ENCODE measurements around the gene PLEKHA6.

PLEKHA6 gene

DNA sequence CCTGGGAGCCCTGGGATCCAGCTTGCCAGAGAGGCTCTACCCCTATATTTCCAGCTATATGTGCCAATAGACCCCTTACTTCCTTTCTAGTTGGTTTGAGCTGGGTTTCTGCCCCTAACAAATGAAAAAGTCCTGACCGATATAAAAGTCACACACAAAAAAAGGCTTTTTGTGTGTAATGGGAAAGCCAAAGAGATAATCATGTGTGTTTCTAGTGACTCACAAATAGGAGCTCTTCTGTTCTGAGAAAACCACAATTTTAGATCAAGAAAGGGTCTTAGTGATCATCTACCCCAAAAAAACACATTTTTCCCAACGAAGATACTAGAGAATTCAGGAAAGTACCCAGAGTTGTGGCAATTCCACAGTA, 23.0 kb upstream of the PLEKHA6 start:
- no peak for DNase-seq

DNA sequence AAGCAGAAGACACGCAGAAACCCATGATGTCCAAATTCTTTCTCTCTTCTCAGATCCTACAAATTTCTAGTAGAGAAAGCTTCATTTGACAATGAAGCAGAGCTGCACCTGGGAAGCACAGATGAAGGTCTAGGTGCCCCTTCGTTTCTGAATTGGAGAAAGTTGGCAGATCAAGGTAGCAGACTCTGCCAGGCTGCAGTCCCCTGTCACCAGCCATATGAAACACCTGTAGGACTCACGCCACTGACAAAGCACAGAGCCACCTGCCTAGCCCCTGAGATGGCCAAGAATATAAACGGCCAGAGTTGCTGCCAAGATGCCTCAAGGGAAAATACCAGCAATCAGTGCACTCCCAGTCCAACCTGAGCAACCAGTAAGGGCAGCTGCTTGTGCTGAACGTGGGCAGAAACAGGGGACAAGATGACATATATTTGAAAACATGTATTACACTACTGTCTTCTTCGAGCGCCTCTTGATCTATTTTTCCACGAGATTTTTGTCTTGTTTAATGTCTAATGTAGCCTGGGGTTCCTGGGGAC, 20.6 kb upstream of the PLEKHA6 start:
- DNase-seq = no peak

GRCh38 chr1:204377800-204378668, 18.3 kb upstream of the PLEKHA6 start:
- peak; percentile 56 to 57 for DNase-seq

DNA sequence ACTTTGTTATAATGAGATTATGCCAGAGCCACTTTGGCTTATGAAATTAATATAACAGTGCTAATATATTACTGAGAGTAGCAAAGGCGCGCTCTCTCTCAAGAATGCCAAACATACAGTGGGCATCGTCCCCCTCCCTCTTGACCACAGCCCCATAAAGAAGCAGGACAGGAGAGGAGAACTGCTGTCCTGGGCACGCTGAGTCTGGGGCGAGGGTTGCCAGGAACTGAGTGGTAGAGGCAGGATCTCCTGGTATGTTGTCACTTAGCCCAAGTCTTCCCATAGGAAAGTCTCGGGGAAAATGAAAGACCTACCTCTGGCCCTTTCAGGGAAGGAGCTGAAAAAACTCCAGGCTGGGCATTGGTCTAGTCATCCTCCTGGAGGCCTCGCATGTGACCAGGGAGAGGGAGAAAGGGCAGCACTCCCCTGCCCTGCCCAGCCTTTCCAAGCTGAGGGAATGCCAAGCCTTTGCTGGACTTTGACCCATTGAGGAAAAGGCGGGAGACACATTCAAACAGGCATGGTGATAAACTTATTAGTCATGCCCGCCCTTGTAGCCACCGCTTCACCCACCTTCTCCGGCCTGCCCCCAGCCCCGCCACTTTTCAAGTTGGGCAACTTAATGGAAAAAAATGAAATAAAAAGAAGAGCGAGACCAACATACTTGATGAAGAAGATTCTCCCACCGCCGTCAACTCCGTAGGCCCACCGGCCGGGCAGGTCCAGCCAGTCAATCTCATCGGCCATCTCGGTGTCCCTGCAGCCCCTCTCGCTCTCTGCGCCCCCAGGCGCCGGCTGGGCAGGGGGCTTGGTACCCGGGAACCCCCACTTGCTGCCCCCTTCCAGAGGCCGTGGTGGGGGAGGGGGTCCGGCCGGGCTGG, 17.4 kb upstream of the PLEKHA6 start:
- DNase-seq = no peak

DNA sequence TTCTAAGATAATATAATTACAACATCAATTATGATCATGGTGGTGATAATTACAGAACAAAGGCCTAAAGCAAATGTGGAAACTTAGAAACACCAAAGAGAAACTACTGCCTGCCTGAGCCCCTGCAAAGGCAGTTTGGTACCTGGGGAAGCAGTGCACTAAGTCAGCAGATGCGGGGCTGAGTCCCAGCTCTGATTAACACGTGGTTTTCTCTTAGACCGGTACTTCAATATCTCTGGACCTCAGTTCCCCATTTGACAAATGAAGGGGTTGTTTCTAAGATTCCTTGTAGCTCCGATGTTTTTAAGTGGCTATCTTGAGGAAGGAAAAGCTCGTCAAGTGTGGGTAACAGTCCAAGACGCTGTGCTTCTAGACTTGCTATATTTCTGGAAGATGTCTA, 16.7 kb upstream of the PLEKHA6 start:
- no peak for DNase-seq

DNA sequence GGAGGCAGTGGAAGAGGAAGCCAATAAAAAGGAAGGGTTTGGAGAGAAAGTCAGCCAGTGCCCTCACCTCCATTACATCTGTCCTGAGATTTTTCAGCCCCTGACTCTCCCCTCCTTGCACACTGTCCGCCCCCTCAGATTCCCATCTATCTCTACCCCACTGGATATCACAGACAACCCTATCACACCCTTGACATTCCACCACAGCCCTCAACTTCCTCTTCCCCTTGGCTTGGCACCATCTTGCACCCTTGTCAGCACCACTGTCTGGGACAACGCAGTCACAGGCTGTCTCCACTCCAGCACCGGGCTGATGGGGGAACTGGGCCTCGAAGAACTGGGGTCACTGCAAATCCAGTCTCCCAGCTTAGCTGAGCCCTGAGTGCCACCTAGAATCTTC, 14.2 kb upstream of the PLEKHA6 start:
- DNase-seq = no peak

DNA sequence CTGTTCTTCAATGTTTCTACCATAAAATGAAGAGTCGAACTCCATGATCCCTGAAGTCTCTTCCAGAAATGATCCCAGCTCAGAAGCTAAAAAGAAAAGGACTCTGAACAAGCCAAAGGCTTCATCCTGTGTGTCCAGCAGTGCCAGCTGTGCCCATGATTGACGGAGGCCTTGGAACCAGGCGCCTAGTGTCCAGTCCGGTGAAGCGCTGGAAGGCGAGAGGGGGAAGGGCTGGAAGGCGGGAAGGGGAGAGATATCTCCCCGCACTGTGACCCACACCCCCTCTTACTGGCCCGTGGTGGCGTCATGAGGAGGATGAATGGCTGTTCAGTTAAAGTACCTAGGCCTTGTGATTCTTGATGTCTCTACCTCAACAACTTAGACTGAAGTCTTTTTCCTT, 10.4 kb upstream of the PLEKHA6 start:
- no peak for DNase-seq

GRCh38 chr1:204368996-204369726, 9.4 kb upstream of the PLEKHA6 start:
- no peak for DNase-seq

DNA sequence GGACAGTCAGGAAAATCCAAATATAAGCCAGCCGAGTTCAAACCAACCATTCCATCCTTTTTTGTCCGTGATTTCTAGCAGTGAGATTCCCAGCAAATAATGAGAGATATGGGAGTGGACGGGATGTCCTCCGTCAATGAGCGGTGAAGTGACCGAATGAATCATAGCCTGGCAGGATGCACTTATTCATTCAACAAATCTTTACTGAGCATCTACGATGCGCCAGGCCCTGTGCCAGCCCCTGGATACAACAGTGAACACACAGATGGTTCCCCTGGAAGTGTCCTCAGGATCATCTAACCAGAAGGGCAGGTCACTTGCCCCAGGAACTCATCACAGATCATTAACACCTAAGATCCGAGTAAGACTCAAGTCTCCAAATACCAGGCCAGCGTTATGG, 8.2 kb upstream of the PLEKHA6 start:
- no peak for DNase-seq

DNA sequence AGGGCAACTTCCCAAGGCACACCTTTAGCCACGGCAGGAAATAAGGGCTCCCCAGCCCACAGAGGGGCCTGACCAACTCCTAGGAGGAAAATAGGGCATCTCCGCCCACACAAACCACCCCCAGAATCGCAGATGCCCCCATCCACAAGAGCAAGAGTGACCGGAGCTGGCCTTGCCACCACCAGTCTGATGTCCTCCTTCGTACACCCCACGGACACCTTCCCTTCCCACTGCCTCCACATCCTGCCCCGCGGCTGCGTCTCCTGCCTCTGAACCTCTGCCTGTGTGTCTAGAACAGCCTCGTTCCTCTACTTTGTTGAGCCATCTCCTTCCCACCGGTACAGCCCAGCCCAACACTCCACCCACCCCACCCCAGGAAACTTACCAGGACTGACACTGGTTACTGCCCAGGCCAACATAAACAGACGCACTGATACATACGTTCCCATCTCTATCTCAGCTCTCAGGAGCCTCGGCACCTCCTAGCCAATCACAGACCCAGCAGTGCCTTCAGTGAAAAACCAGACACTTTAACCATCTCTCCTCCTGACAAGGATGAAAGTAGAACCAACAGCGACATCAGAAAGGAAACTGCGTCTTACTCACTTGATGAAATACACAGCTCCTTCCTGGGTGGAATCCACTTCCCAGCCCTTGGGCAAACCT, 7.6 kb upstream of the PLEKHA6 start:
- DNase-seq = no peak

DNA sequence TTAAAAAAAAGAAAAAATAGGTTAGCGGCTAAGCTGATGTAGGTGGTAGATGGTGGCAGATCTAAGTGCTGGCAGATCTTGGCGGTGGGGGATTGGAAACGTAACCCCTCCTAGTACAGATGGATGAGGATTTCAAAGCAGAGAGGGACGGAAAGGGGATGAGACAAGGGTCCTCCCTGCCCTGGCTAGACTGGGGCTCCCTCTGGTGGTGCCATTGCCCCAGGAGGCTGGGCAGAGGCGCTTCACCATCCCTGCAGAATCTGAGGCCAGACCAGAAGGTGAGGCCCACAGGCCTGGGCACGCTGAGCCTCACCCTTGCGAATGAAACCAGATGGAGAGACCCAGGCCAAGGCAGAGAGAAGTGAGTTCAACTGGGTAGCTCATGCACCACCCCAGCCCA, 7.0 kb upstream of the PLEKHA6 start:
- DNase-seq = no peak

- peak; percentile 52 to 79 for DNase-seq
Measured at GRCh38 chr1:204363335-204364114, 3.8 kb upstream of the PLEKHA6 start.

DNA sequence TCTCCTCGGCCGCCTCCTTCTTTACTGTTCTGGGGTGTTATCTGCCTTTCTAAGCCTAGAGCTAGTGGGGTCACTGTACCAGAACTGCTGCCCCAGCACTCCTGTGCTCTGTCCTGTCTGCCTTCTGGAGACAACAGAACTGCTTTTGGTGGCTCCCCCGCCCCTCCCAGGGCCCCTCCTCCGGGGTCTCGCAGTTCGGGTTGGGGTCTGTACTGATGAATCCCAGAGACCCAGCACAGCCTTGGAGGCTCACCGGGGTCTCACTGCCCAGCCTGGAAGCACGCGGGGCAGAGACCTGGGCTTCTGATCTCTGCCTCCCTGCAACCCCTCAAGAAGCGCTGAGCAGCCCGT, 3.2 kb upstream of the PLEKHA6 start:
- no peak for DNase-seq

GRCh38 chr1:204361781-204362180, 2.1 kb upstream of the PLEKHA6 start:
- no peak for DNase-seq

DNA sequence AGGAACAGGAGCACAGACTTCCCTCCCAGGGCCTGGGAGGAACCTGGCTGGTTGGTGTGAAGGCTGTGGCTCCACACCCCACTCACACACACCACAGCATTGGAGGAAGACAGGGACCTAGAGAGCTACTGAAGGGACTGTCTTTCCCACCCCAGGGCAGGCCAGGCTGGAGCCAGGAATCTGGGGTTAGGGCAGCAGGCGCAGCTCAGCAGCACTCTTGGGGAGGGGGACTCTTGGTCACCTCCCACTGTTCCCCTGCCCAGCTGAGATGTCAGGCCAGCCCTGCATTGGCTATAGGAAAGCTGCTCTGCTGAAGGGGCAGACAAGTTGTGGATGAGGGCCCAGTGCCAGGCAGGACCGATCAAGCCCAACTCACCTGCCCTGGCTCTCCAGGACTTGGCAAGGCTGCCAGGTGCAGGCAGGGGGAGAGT, 1.6 kb upstream of the PLEKHA6 start:
- no peak for DNase-seq

DNA sequence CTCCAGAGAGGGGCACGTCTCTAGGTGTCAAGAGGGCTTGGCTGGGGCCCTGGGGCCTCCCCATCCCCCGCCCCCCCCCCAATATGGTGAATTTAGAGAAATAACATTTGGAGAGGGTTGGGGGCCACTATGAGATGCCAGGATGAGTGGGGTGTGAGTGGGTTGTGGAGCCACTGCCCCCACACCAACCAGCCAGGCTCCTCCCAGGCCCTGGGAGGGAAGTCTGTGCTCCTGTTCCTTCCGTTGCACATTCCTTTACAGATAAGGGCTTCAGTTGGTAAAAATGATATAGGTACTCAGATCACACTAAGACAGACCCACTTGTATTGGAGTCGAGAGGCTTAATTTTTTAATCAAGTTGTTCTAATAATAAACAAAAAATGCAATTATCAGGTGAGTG, 585 bp upstream of the PLEKHA6 start:
- no peak for DNase-seq

DNA sequence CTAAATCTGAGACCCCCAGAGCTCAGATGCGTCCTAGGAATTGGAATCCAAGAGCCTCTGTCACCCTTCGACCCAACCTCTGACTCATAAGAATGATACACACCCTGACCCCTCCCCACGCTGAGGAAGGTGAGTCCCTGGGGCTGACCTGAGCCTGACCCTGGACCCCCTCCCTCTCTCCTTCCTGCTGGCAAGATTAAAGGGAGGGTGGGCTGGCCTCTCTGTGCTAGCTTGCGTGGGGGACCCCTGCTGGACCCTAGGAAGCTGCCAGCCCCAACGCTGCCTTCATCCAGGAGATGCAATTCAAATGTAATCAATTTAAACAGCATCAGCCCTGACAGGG, 627 bp downstream of the PLEKHA6 start:
- no peak for DNase-seq

DNA sequence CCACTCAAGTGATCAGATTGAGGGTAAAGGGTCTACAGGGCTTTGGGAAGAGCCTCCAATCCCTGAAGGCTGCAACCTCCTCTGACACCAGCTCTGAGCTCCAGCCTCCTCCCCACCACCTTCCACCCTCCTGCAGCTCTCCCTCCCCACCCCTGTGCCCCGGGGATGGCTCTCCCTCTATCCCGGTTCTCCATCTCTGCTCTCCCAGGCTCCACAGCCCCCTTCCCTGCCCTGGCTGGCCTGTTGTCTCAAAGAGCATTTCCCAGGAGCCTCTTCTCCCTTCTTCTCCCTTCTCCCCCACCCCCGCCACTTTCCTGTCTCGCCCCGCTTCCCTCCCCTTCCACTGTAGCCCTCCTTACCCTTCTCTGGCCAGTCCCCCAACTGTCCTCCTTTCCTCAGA, 1.1 kb downstream of the PLEKHA6 start:
- no peak for DNase-seq

- DNase-seq = peak; percentile 56 to 73
Measured at GRCh38 chr1:204357551-204358490, 1.9 kb downstream of the PLEKHA6 start.

DNA sequence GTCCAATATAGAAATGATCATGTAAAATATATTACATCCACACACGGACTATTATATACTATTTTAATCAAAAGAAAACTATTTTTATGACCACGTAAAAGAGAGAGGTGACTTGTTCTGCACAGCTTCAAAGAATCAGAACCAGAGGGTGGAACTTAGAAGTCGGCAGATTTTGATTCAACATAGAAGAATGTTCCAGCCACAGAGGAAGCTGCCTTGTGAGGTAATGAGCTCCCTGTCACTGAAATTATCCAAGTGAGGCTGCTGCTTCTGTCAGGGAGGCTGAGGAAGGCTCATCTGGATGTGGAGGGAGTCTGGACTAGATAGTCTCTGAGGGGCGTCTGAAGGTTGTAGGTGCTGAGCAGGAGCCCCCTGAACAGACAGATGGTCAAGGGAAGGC, 2.7 kb downstream of the PLEKHA6 start:
- no peak for DNase-seq

DNA sequence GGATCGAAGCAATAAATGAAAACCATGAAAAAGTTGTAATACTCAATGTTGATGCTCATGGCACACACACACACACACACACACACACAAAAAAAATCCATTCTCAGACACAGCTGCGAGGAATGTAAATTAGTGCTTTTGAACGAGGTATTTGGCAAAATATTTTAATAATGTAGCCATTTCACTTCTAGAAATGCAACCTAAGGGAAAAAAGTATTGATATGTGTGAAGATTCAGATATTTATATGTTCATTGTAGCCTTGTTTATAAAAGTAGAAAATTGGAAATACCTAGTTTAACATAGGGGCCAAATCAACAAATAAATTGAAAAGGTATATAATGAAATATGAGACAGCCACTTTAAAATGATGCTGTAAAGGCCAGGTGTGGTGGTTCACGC, 3.8 kb downstream of the PLEKHA6 start:
- DNase-seq = no peak

All from inflammatory macrophage treated with lipopolysaccharide for 1 hour (primary cell).